GM12878 (cell line): ENCODE measurements around the gene FTO. TPM values are rescaled to one million over a fixed set of nuclear protein-coding genes. Genes with fewer than 3 reads are reported as not detected.

Experiments used
- CHD4 ChIP-seq: fragments of 200-600 bp; sonication (generic); IDR thresholded peaks from 2 replicates; pipeline ENCODE4 v1.6.1; 2016; ENCODE audit warnings: mild to moderate bottlenecking
- FOXM1 ChIP-seq: IDR thresholded peaks from 2 replicates; pipeline ENCODE4 v1.6.1; 2012; ENCODE audit warnings: low read depth, mild to moderate bottlenecking, inconsistent platforms, low read length, moderate library complexity
- NFYA ChIP-seq: IDR thresholded peaks from 2 replicates; pipeline ENCODE4 v1.6.1; 2011; ENCODE audit warnings: low read depth, mild to moderate bottlenecking, low read length, improper control_type of control experiment, borderline replicate concordance
- POLR2AphosphoS5 ChIP-seq: IDR thresholded peaks from 2 replicates; pipeline ENCODE4 v1.6.1; 2011; ENCODE audit warnings: mild to moderate bottlenecking, low read length, inconsistent platforms
- RCOR1 ChIP-seq: conservative IDR thresholded peaks from 2 replicates; pipeline ENCODE4 v1.6.1; 2012; ENCODE audit warnings: low read depth, low read length, improper control_type of control experiment
- SKIL ChIP-seq: fragments of 450-650 bp; IDR thresholded peaks from 2 replicates; pipeline ENCODE4 v1.6.1; 2017; ENCODE audit warnings: mild to moderate bottlenecking, low read depth, inconsistent platforms; ENCODE audit not compliant: poor library complexity, severe bottlenecking
- TCF3 ChIP-seq: IDR thresholded peaks from 2 replicates; pipeline ENCODE4 v1.6.1; 2012; ENCODE audit warnings: low read depth, mild to moderate bottlenecking, low read length, borderline replicate concordance; ENCODE audit not compliant: insufficient read depth
- ZZZ3 ChIP-seq: IDR thresholded peaks from 2 replicates; pipeline ENCODE4 v1.6.1; 2011; ENCODE audit warnings: low read depth; ENCODE audit not compliant: control insufficient read depth, insufficient read length
- polyA plus RNA-seq, 11 experiments: library from polyadenylated mRNA; depleted of rRNA in 4 of 11; unstranded in 6 of 11; stranded (reverse) in 5 of 11; fragments of >200 nt; fragmentation: Nextera tagmentation in 4 of 11; fragmentation: Illumina TruSeq in 1 of 11; extraction: Ambion mirVana in 4 of 11; extraction: Trizol in 1 of 11; gene quantifications; 1 replicate in 1 of 11; 2 replicates in 10 of 11; pipeline versions ENCODE4 v1.2.1 to v1.2.3, GENCODE V29; 2011 to 2016; ENCODE audit warnings: inconsistent platforms in 2 of 11, missing spikeins in 2 of 11, low read depth in 1 of 11
- total RNA-seq, 4 experiments: library from RNA; depleted of rRNA in 3 of 4; stranded (reverse); fragments of >200 nt in 3 of 4; fragmentation: Illumina TruSeq in 1 of 4; extraction: Trizol in 1 of 4; gene quantifications; 2 replicates each; pipeline versions ENCODE4 v1.2.1 to v1.2.3, GENCODE V29; 2013 to 2021
- TF ChIP-seq, protein P1 (sequence below): fragments of 450-650 bp; IDR thresholded peaks from 2 replicates; pipeline ENCODE4 v1.6.1; 2017; ENCODE audit warnings: mild to moderate bottlenecking, moderate library complexity
- TF ChIP-seq, protein P2 (sequence below): IDR thresholded peaks from 2 replicates; pipeline ENCODE4 v1.6.1; 2011; ENCODE audit warnings: low read depth, mild to moderate bottlenecking, low read length, moderate library complexity, borderline replicate concordance; ENCODE audit errors: extremely low read depth
- TF ChIP-seq, protein P3 (sequence below): fragments of 450-650 bp; IDR thresholded peaks from 2 replicates; pipeline ENCODE4 v1.6.1; 2017; ENCODE audit warnings: borderline replicate concordance

The FTO gene
- total and polyA plus RNA-seq, 10 of the 15 experiments (the other 5 are each of a cell fraction or from before 2014, with no cell fraction given), result 20.1 to 55.0 (median 47.0) TPM

GRCh38 chr16:54194334-54194743 is 490.4 kb downstream of the FTO start (continued):
- TF ChIP-seq, protein P1, sequence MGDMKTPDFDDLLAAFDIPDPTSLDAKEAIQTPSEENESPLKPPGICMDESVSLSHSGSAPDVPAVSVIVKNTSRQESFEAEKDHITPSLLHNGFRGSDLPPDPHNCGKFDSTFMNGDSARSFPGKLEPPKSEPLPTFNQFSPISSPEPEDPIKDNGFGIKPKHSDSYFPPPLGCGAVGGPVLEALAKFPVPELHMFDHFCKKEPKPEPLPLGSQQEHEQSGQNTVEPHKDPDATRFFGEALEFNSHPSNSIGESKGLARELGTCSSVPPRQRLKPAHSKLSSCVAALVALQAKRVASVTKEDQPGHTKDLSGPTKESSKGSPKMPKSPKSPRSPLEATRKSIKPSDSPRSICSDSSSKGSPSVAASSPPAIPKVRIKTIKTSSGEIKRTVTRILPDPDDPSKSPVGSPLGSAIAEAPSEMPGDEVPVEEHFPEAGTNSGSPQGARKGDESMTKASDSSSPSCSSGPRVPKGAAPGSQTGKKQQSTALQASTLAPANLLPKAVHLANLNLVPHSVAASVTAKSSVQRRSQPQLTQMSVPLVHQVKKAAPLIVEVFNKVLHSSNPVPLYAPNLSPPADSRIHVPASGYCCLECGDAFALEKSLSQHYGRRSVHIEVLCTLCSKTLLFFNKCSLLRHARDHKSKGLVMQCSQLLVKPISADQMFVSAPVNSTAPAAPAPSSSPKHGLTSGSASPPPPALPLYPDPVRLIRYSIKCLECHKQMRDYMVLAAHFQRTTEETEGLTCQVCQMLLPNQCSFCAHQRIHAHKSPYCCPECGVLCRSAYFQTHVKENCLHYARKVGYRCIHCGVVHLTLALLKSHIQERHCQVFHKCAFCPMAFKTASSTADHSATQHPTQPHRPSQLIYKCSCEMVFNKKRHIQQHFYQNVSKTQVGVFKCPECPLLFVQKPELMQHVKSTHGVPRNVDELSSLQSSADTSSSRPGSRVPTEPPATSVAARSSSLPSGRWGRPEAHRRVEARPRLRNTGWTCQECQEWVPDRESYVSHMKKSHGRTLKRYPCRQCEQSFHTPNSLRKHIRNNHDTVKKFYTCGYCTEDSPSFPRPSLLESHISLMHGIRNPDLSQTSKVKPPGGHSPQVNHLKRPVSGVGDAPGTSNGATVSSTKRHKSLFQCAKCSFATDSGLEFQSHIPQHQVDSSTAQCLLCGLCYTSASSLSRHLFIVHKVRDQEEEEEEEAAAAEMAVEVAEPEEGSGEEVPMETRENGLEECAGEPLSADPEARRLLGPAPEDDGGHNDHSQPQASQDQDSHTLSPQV, result no peak
- TF ChIP-seq NFYA (no peak), CHD4 (no peak), SKIL (no peak), ZZZ3 (no peak), FOXM1 (no peak), TCF3 (no peak), POLR2AphosphoS5 (no peak), RCOR1 (no peak)
- TF ChIP-seq, protein P2, sequence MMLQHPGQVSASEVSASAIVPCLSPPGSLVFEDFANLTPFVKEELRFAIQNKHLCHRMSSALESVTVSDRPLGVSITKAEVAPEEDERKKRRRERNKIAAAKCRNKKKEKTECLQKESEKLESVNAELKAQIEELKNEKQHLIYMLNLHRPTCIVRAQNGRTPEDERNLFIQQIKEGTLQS, result no peak
- TF ChIP-seq, protein P3, sequence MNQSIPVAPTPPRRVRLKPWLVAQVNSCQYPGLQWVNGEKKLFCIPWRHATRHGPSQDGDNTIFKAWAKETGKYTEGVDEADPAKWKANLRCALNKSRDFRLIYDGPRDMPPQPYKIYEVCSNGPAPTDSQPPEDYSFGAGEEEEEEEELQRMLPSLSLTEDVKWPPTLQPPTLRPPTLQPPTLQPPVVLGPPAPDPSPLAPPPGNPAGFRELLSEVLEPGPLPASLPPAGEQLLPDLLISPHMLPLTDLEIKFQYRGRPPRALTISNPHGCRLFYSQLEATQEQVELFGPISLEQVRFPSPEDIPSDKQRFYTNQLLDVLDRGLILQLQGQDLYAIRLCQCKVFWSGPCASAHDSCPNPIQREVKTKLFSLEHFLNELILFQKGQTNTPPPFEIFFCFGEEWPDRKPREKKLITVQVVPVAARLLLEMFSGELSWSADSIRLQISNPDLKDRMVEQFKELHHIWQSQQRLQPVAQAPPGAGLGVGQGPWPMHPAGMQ, result no peak
